GM18861 (cell line): ENCODE results near the gene LYZ.
"Not testable (repeated sequence)": the region's sequence is repeated elsewhere in the genome, so short reads cannot be mapped to it uniquely, and the experiment has no call there.

Experiments
- ATAC-seq: cut with Tn5 transposase; IDR thresholded peaks from one replicate; pipeline ENCODE4 v1.9.1; 2021; ENCODE audit not compliant: unreplicated experiment

Gene LYZ

GRCh38 chr12:69348162-69348938 is at the start of gene LYZ:
Gene LYZ (plus strand): TSS chr12:69348381. CDS start chr12:69348409, 28 bp downstream.
- no peak for ATAC-seq

- no peak for ATAC-seq
These were observed 49.2 kb upstream of the LYZ start for GRCh38 chr12:69298947-69299346.

DNA sequence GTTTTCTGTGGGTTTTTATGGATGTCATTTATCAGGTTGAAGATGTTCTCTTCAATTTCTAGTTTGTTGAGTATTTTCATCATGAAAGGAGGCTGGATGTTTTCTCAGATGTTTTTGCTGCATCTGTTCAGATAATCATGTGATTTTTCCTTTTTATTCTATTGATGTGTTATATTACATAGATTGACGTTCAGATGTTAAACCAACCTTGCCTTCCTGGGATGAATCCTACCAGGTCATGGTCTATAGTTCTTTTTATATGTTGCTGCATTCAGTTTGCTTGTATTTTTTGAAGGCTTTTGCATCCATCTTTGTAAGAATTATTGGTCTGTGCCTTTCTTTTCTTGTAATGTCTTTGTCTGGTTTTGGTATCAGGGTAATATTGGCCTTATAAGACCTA is 43.9 kb upstream of the LYZ start:
- ATAC-seq, result no peak

- ATAC-seq, result no peak
These were observed 38.7 kb upstream of the LYZ start for GRCh38 chr12:69309461-69309860.

- ATAC-seq, result no peak
These were observed 35.0 kb upstream of the LYZ start for GRCh38 chr12:69313209-69313608.

DNA sequence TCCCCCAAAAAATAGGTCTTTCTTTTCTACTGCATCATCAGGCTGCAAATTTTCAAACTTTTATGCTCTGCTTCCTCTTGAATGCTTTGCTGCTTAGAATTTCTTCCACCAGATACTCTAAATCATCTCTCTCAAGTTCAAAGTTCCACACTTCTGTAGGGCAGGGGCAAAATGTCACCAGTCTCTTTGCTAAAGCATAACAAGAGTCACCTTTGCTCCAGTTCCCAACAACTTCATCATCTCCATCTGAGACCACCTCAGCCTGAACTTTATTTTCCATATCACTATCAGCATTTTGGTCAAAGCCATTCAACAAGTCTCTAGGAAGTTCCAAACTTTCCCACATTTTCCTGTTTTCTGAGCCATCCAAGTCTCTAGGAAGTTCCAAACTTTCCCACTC is 31.4 kb upstream of the LYZ start:
- not testable (repeated sequence) for ATAC-seq

DNA sequence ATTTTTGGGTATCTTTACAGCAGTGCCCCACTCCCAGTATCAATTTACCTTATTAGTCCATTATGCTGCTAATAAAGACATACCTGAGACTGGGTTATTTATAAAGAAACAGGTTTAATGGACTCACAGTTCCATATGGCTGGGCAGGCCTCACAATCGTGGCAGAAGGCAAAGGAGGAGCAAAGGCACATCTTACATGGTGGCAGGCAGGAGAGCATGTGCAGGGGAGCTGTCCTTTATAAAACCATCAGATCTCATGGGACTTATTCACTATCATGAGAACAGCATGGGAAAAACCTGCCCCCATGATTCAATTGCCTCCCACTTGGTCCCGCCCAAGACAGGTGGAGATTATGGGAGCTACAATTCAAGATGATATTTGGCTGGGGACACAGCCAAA is 30.9 kb upstream of the LYZ start:
- ATAC-seq, result not testable (repeated sequence)

DNA sequence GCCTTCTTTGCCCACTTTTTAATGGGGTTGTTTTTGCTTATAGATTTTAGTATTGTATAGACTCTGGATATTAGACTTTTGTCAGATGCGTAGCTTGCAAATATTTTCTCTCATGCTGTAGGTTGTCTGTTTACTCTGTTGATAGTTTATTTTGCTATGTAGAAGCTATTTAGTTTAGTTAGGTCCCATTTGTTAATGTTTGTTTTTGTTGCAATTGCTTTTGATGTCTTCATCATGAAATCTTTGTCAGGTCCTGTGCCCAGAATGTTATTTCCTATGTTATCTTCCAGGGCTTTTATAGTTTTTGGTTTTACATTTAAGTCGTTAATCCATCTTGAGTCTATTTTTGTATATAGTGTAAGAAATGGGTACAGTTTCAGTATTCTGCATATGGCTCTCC is 30.0 kb upstream of the LYZ start:
- no peak for ATAC-seq

DNA sequence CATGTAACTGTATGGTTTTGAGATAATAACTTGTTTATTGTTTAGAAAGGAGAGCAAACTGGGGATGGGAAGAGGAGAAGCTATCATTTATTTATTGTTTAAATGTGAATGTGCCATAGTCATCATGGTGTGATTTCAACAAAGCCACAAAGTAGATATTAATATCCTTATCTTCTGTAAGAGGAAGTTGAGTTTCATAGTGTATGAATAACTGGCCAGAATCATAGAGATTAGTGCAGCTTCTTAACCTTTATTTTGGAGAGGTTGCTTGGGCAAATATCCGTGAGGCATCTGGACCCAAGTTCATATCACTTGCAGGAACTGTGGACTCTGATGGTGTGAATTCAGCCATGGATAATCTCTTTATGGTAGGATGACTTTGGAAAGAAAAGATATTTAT is 26.8 kb upstream of the LYZ start:
- ATAC-seq, result no peak

DNA sequence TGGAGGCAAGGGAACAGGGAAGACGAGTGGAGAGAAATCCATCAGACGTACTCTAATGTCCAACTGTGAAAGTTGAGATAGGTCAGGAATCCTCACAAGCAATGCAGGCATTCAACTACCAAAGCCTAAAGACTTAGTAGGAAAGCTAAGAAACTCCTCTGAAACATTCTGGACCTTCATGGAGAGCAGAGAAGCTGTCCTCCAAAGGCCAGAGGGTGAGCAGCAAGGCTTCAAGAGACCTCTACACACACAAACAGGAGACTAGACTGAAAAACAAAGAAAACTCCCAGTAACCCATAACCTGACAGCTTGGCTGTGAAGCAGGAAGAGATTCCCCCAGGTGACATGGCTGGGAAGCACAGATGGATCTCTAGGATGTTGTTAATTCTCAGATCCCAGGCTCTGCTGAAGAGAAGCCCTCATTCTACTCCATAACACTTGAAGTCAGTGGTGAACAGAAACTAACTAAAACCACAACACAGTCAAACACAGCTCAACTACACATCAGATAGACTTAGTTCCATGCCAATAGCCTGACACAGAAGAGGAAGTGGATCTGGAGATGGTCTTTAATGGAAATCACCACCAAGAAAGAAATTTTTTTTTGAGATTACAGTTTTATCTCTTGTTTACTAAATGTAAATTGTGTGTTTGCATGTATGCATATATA is 23.2 kb upstream of the LYZ start:
- peak; percentile 90 for ATAC-seq

- no peak for ATAC-seq
These were observed 19.8 kb upstream of the LYZ start for GRCh38 chr12:69328426-69328825.

- no peak for ATAC-seq
These were observed 18.3 kb upstream of the LYZ start for GRCh38 chr12:69329669-69330428.

DNA sequence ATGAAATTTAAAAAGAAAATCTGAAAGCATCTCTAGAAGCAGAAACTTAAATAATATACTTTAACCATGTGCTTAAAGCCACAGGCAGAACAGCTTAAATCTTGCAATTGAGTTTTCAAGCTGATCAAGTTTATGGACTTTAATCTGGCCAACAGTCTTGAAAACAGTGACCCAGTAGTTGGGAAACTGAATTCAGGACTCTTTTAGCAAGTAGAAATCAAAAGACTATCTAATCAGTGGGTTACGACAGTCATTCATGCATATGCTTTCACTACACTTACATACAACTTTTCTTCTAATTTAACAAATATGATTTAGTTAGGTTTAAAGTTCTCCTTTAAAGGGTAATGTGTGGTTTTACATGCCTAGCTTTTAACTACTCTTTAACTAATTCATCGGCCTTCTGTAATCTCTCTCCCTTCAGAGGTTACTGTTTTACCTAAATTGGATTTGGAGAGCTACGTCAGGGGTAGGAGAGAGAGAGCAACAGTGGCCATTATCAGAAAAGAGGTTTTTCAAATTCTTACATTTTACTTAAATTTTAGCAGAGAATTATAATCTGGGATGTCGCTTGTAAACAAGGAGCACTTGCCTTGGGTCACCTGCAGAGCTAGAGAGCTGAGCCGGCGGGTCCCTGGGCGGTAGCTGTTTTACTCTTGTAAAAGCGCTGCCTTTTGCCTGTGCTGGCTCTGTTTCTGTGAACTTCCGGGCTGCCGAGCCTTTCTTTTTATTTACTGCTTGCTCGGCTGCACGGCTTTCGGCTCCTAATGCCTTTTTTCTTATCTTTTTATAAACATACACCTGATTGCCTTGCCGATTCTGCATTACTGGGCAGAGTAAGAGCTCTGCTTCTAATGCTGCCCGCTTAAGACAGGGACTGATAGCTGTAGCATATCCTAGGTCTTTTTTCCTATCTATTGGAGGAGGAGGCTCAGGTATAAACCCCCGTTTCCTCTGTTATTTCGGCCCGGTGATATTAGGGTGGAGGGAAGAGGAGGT is 17.4 kb upstream of the LYZ start:
- peak; percentile 50 for ATAC-seq

- ATAC-seq, result no peak
These were observed 16.7 kb upstream of the LYZ start for GRCh38 chr12:69331519-69331908.

GRCh38 chr12:69331909-69332684 is 16.1 kb upstream of the LYZ start:
- ATAC-seq, result no peak

GRCh38 chr12:69332815-69333358 is 15.3 kb upstream of the LYZ start:
- no peak for ATAC-seq

DNA sequence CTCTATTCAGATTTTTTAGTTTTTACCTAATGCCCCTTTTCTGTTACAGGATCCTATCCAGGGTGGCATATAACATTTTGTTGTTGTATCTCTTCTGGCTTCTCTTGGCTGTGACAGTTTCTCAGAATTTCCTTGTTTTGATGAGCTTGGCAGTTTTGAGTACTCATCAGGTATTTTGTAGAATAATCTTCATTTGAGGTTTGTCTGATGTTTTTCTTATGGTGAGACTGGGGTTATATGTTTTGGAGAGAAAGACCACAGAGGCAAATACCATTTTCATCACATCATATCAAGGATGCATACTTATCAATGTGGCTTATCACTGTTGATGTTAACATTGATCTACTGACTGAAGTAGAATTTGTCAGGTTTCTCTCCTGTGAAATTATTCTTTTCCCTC is 14.0 kb upstream of the LYZ start:
- no peak for ATAC-seq

DNA sequence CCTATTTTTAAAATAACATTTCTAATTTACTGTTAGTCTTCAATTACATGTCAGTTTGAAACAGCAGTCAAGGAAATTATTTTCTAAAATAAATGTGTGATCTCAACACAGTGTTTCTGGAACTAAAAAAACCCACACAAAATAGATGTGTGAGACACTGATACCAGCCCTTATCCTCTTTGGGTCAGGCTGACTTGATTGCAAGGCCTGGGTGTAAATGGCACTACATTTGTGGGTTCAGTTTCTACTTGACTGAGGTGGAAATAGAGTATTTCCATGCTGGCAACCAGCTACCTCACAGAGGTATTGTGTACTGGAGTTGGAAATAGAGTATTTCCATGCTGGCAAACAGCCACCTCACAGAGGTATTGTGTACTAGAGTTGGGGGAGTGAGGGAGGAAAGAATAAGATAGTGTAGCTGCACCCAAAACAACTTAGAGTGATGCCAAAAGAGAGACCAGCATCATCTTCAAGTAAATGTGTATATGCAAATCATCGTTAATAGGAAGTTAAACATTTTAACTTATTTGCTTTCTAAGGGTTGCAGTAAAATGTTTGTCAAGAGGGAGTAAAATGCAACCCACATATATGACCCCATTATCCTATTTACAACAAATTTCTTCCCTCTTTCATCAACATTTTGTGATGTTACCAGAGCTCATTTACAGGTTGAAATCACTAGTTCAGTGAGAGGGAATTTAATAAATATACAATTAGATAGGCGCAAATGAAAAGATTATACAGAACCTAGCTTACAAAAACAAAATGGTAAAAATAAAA is 10.7 kb upstream of the LYZ start:
- ATAC-seq, result no peak
